ENCODE measurements around the gene TSC22D4.
"Not testable (repeated sequence)": the region's sequence is repeated elsewhere in the genome, so short reads cannot be mapped to it uniquely, and the experiment has no call there.

The TSC22D4 gene

GRCh38 chr7:100478958-100479660 lies at the start of gene TSC22D4:
TSS of gene TSC22D4 (minus strand) at chr7:100479214. CDS start at chr7:100478038, 1,176 bp downstream.
- peak; percentile 92 for DNase-seq (ENCODE audit: low read depth)
- H3K4me3 ChIP-seq (ENCODE audit: control insufficient read depth, low read depth, low read length), result peak within 1 kb of the TSS; percentile 92
- TF ChIP-seq CTCF (conservative IDR thresholded peaks at IDR 0.05; ENCODE audit: control insufficient read depth, insufficient read depth, low read depth, low read length), result no peak

DNA sequence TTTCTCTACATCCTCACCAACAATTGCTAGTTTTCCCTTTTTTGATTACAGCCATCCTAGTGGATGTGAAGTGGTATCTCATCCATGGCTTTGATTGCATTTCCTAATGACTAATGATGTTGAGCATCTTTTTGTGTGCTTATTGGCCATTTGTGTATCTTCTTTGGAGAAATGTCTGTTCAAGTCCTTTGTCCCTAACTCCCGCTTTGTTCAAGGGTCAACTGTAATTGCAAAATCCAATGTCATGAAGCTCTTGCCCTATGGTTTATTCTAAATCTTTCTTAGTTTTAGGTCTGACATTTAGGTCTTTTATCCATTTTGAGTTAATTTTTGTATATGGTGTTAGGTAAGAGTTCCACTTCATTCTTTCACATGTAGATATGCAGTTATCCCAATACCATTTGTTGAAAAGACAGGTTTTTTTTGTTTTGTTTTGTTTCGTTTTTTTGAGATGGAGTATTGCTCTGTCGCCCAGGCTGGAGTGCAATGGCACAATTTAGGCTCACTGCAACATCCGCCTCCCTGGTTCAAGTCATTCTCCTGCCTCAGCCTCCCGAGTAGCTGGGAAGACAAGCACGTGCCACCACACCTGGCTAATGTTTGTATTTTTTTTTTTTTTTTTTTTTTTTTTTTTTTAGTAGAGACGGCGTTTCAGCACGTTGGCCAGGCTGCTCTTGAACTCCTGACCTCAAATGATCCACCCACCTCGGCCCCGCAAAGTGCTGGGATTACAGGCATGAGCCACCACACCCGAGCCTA lies 49.3 kb upstream of the TSC22D4 start:
- DNase-seq (ENCODE audit: low read depth); H3K4me3 ChIP-seq (ENCODE audit: control insufficient read depth, low read depth, low read length): not testable (repeated sequence)

DNA sequence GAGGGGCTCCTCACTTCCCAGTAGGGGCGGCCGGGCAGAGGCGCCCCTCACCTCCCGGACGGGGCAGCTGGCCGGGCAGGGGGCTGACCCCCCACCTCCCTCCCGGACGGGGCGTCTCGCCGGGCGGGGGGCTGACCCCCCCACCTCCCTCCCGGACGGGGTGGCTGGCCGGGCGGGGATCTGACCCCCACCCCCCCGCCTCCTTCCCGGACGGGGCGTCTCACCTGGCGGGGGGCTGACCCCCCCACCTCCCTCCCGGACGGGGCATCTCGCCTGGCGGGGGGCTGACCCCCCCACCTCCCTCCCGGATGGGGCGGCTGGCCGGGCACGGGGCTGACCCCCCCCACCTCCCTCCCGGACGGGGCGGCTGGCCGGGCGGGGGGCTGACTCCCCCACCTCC lies 44.2 kb upstream of the TSC22D4 start:
- DNase-seq (ENCODE audit: low read depth); H3K4me3 ChIP-seq (ENCODE audit: control insufficient read depth, low read depth, low read length): not testable (repeated sequence)

GRCh38 chr7:100521909-100522593 lies 43.0 kb upstream of the TSC22D4 start:
- DNase-seq (ENCODE audit: low read depth), result not testable (repeated sequence)

GRCh38 chr7:100521076-100521475 lies 42.1 kb upstream of the TSC22D4 start:
- no peak for DNase-seq (ENCODE audit: low read depth)
- no peak for TF ChIP-seq CTCF (conservative IDR thresholded peaks at IDR 0.05; ENCODE audit: control insufficient read depth, insufficient read depth, low read depth, low read length)
- H3K4me3 ChIP-seq (ENCODE audit: control insufficient read depth, low read depth, low read length), result no peak overlapping the region

More at GRCh38 chr7:100521909-100522593, 43.0 kb upstream of the TSC22D4 start:
- H3K4me3 ChIP-seq (ENCODE audit: control insufficient read depth, low read depth, low read length), result not testable (repeated sequence)

DNA sequence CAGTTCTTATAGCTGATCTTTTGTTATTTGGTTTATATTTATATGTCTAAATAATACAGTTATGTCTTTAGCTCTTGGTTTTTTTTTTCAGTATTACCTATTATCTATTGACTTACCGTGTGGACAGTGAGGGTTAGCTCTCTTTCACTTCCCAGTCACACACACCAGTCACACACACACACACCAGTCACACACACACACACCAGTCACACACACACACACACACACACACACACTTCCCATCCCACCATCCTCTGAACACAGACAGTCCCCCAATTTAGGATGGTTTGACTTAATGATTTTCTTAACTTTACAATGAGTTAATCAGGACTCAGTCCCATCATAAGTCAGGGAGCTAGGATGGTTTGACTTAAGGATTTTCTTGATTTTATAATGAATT lies 41.1 kb upstream of the TSC22D4 start:
- no peak overlapping the region for H3K4me3 ChIP-seq (ENCODE audit: control insufficient read depth, low read depth, low read length)
- TF ChIP-seq CTCF (conservative IDR thresholded peaks at IDR 0.05; ENCODE audit: control insufficient read depth, insufficient read depth, low read depth, low read length), result no peak
- no peak for DNase-seq (ENCODE audit: low read depth)

GRCh38 chr7:100519580-100519979 lies 40.6 kb upstream of the TSC22D4 start:
- TF ChIP-seq CTCF (conservative IDR thresholded peaks at IDR 0.05; ENCODE audit: control insufficient read depth, insufficient read depth, low read depth, low read length), result no peak
- DNase-seq (ENCODE audit: low read depth), result no peak
- no peak overlapping the region for H3K4me3 ChIP-seq (ENCODE audit: control insufficient read depth, low read depth, low read length)

GRCh38 chr7:100517305-100517704 lies 38.3 kb upstream of the TSC22D4 start:
- no peak overlapping the region for H3K4me3 ChIP-seq (ENCODE audit: control insufficient read depth, low read depth, low read length)
- no peak for TF ChIP-seq CTCF (conservative IDR thresholded peaks at IDR 0.05; ENCODE audit: control insufficient read depth, insufficient read depth, low read depth, low read length)
- no peak for DNase-seq (ENCODE audit: low read depth)

Data from fibroblast of mammary gland (primary cell).